Panc1 (cell line): ENCODE measurements around the gene CTNNA1. TPM values are rescaled to one million over a fixed set of nuclear protein-coding genes. Genes with fewer than 3 reads are reported as not detected.

Experiments
- ATAC-seq: fragments of 200-7000 bp; cut with Tn5 transposase; 2 replicates; pipeline ENCODE4 v1.9.1; 2020; ENCODE audit warnings: mild to moderate bottlenecking, moderate library complexity
- BruUV-seq: library from RNA; stranded (reverse); fragments of 400-500 nt; replicated peaks from 2 replicates; lab custom pipeline; 2021; lab: Mats Ljungman, UMichigan
- CTCF ChIA-PET: fragments of 300-600 bp; sonication (Branson Sonifier 250); formaldehyde crosslinking; loops from one replicate; lab custom pipeline; 2022; ENCODE audit warnings: antibody characterized with exemption; lab: Charles Lee
- POLR2A ChIA-PET: fragments of 300-600 bp; sonication (Branson Sonifier 250); formaldehyde crosslinking; loops from one replicate; lab custom pipeline; 2022; ENCODE audit warnings: antibody characterized with exemption; lab: Charles Lee
- DNase-seq: peaks from one replicate; pipeline ENCODE4 v3.0.0-alpha.2; 2010; ENCODE audit warnings: low read depth, low spot score
- H3K27ac ChIP-seq: 2 replicates; pipeline ENCODE4 v1.5.1; 2011; ENCODE audit warnings: mild to moderate bottlenecking, low read length, inconsistent platforms
- H3K27me3 ChIP-seq: fragments of 200-500 bp; sonication (Bioruptor generic); 2 replicates; pipeline ENCODE4 v1.6.0; 2014; ENCODE audit warnings: low read length, inconsistent platforms; ENCODE audit not compliant: control insufficient read depth, insufficient read depth
- H3K36me3 ChIP-seq: fragments of 200-500 bp; sonication (Bioruptor generic); 2 replicates; pipeline ENCODE4 v1.5.1; 2014; ENCODE audit warnings: inconsistent platforms, mild to moderate bottlenecking, low read length, moderate library complexity; ENCODE audit not compliant: control insufficient read depth, insufficient read depth
- H3K4me1 ChIP-seq: 2 replicates; pipeline ENCODE4 v1.5.1; 2011; ENCODE audit warnings: inconsistent platforms, mild to moderate bottlenecking, low read length, moderate library complexity; ENCODE audit not compliant: control insufficient read depth, insufficient read depth
- H3K4me3 ChIP-seq, 2 experiments: 2 replicates each; pipeline ENCODE4 v1.5.1; 2011 to 2012; ENCODE audit warnings: low read depth in 2 of 2, low read length in 2 of 2, mild to moderate bottlenecking in 2 of 2, inconsistent platforms in 1 of 2, moderate library complexity in 1 of 2
- H3K9me3 ChIP-seq: fragments of 200-500 bp; sonication (Bioruptor generic); 2 replicates; pipeline ENCODE4 v1.5.1; 2014; ENCODE audit warnings: low read depth, mild to moderate bottlenecking, inconsistent platforms, low read length, moderate library complexity; ENCODE audit not compliant: control insufficient read depth, insufficient read depth
- CTCF ChIP-seq: fragments of 450-650 bp; IDR thresholded peaks from 2 replicates; pipeline ENCODE4 v1.5.1; 2017; ENCODE audit warnings: mild to moderate bottlenecking
- POLR2AphosphoS5 ChIP-seq: IDR thresholded peaks from 2 replicates; pipeline ENCODE4 v1.6.1; 2012; ENCODE audit warnings: mild to moderate bottlenecking, low read depth, low read length, moderate library complexity
- SIN3A ChIP-seq: IDR thresholded peaks from 2 replicates; pipeline ENCODE4 v1.6.1; 2012; ENCODE audit warnings: low read depth, mild to moderate bottlenecking, low read length, moderate library complexity, borderline replicate concordance; ENCODE audit not compliant: insufficient read depth
- TCF7L2 ChIP-seq: IDR thresholded peaks from 2 replicates; pipeline ENCODE4 v1.6.1; 2011; ENCODE audit warnings: mild to moderate bottlenecking, low read depth, low read length, inconsistent platforms
- in situ Hi-C: cut with HindIII; loops from 2 replicates; pipeline ENCODE4 v1.10.0; 2016; ENCODE audit warnings: low sequenced_read_pairs, low pct_unique_long_range_greater_than_20kb
- intact Hi-C: fragments of 100-400 bp; cut with micrococcal nuclease; formaldehyde crosslinking; loops from one replicate; pipeline ENCODE4 v1.10.0; 2022; ENCODE audit not compliant: unreplicated experiment
- total RNA-seq: library from RNA; stranded (reverse); gene quantifications from one replicate; pipeline ENCODE4 v1.2.1, GENCODE V29; 2021; ENCODE audit not compliant: unreplicated experiment
- TF ChIP-seq, protein P1 (sequence below), 2 experiments: IDR thresholded peaks; 2 replicates each; pipeline ENCODE4 v1.6.1; 2011 to 2012; ENCODE audit warnings: low read depth in 2 of 2, control low read depth in 1 of 2, low read length in 1 of 2, mild to moderate bottlenecking in 1 of 2, moderate library complexity in 1 of 2; ENCODE audit not compliant: insufficient read depth in 1 of 2

Gene CTNNA1
- total RNA-seq, 1 experiment from 2014 or later, result 298 TPM

DNA sequence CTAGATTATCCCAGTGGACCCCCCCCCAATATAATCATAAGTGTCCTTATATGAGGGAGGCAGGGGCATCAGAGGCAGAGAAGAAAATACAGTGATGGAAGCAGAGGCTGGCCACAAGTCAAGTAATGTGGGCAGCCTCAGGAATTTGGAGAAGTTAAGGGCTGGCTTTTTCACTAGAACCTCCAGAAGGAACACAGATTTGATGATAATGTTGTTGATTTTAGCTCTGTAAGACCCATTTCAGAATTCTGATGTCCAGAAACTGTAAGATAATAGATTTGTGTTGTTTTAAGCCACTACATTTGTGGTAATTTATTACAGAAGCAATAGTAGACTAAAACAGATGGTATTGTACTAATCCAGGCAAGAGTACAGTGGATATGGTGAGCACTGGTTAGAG, 158.2 kb downstream of the CTNNA1 start:
- no peaks in the 10 kb centered on the region for H3K4me1 ChIP-seq
- TF ChIP-seq POLR2AphosphoS5, result no peak
- TF ChIP-seq CTCF, result no peak
- TF ChIP-seq, protein P1, sequence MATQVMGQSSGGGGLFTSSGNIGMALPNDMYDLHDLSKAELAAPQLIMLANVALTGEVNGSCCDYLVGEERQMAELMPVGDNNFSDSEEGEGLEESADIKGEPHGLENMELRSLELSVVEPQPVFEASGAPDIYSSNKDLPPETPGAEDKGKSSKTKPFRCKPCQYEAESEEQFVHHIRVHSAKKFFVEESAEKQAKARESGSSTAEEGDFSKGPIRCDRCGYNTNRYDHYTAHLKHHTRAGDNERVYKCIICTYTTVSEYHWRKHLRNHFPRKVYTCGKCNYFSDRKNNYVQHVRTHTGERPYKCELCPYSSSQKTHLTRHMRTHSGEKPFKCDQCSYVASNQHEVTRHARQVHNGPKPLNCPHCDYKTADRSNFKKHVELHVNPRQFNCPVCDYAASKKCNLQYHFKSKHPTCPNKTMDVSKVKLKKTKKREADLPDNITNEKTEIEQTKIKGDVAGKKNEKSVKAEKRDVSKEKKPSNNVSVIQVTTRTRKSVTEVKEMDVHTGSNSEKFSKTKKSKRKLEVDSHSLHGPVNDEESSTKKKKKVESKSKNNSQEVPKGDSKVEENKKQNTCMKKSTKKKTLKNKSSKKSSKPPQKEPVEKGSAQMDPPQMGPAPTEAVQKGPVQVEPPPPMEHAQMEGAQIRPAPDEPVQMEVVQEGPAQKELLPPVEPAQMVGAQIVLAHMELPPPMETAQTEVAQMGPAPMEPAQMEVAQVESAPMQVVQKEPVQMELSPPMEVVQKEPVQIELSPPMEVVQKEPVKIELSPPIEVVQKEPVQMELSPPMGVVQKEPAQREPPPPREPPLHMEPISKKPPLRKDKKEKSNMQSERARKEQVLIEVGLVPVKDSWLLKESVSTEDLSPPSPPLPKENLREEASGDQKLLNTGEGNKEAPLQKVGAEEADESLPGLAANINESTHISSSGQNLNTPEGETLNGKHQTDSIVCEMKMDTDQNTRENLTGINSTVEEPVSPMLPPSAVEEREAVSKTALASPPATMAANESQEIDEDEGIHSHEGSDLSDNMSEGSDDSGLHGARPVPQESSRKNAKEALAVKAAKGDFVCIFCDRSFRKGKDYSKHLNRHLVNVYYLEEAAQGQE (IDR thresholded peaks at IDR 0.05; ENCODE audit: insufficient read depth in 1 of 2, low read depth in 2 of 2, low read length in 1 of 2), result no peak
- TF ChIP-seq TCF7L2, result no peak
- TF ChIP-seq SIN3A, result no peak
- in situ Hi-C loops, result no loop called here
- no peak overlapping the region for H3K4me3 ChIP-seq
- POLR2A ChIA-PET, result no interaction called here
- intact Hi-C loops, result no loop called here
- DNase-seq (no peak), ATAC-seq (no peak)
- H3K9me3 ChIP-seq, result no peaks in the 10 kb centered on the region
- no peaks in the 10 kb centered on the region for H3K27me3 ChIP-seq
- CTCF ChIA-PET, result no interaction called here
- BruUV-seq, result no TSS peak
- H3K27ac ChIP-seq, result no peak overlapping the region
- H3K36me3 ChIP-seq, result no peaks in the 10 kb centered on the region

DNA sequence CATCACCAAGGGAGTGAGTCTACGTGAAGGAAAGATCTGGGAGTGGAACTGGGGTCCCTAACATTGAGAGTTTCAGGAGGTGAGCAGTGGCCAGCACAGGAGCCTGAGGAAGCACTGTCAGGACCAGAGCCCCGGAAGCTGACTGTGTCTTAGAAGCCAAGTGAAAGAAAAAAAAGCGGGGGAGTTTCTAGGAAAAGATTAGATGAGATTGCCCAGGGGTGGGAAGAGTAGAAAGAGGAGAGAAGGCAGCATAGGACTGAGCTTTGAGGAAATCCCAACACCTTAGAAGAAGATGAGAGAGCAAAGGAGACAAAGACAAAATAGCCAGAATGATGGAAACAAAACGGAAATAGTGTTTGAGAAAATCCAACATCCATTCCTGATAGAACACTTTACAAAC, 158.9 kb downstream of the CTNNA1 start:
- in situ Hi-C loops, result no loop called here

More for the DNA sequence above, 158.9 kb downstream of the CTNNA1 start:
- ChIA-PET CTCF (no interaction called here), POLR2A (no interaction called here)
- intact Hi-C loops, result no loop called here
- H3K4me1 ChIP-seq, result no peaks in the 10 kb centered on the region
- TF ChIP-seq CTCF, result no peak
- no peak for TF ChIP-seq POLR2AphosphoS5
- no peak for TF ChIP-seq SIN3A
- no peak for TF ChIP-seq TCF7L2
- TF ChIP-seq, protein P1 (IDR thresholded peaks at IDR 0.05; ENCODE audit: insufficient read depth in 1 of 2, low read depth in 2 of 2, low read length in 1 of 2), result no peak
- H3K27ac ChIP-seq, result no peak overlapping the region
- no peaks in the 10 kb centered on the region for H3K27me3 ChIP-seq
- ATAC-seq, result no peak
- no peaks in the 10 kb centered on the region for H3K36me3 ChIP-seq
- H3K9me3 ChIP-seq, result no peaks in the 10 kb centered on the region
- no peak for DNase-seq
- H3K4me3 ChIP-seq, result no peak overlapping the region
- no TSS peak for BruUV-seq
